ENCODE measurements around the gene RABEP2. TPM values are rescaled to one million over a fixed set of nuclear protein-coding genes. Genes with fewer than 3 reads are reported as not detected.

The RABEP2 gene
- total RNA-seq, 1 experiment from 2014 or later: 13.4 TPM

GRCh38 chr16:28875134-28876018 is 49.7 kb downstream of the RABEP2 start:
- Histone ChIP-seq H3K9ac (ENCODE audit: low read length) (no peak overlapping the region), H3K27me3 (ENCODE audit: insufficient read depth, low read length) (no peaks in the 10 kb centered on the region), H3K36me3 (ENCODE audit: control insufficient read depth in 1 of 2, insufficient read depth in 2 of 2, low read length in 2 of 2) (peaks cover 9 to 10% of the 10 kb centered on the region in 2 experiments; a peak in 3 of 4 replicates), H3K4me3 (replicated peaks in 1 of 2; ENCODE audit: low read depth in 1 of 2, low read length in 2 of 2) (no peak overlapping the region), H3K4me1 (ENCODE audit: control insufficient read depth in 1 of 2, insufficient read depth in 2 of 2, low read length in 2 of 2) (peaks cover 5 to 17% of the 10 kb centered on the region in 2 experiments; a peak in 2 of 4 replicates), H3K27ac (ENCODE audit: low read depth, low read length) (no peak overlapping the region), H4K20me1 (ENCODE audit: insufficient read depth) (no peaks in the 10 kb centered on the region), H2AFZ (ENCODE audit: low read depth, low read length, poor library complexity, severe bottlenecking) (no peak overlapping the region), H3K4me2 (ENCODE audit: low read length) (no peak overlapping the region), H3K9me3 (ENCODE audit: control insufficient read depth in 1 of 2, insufficient read depth in 1 of 2, low read depth in 1 of 2, low read length in 2 of 2) (no peaks in the 10 kb centered on the region), H3K9me2 (ENCODE audit: insufficient read depth) (no peaks in the 10 kb centered on the region), H3K79me2 (ENCODE audit: insufficient read depth, low read length) (no peaks in the 10 kb centered on the region)
- CTCF ChIA-PET: interaction anchor here (0.7 to 0.9 kb wide), 2 partner anchors 11 to 70 kb away, joined by 4 to 5 read pairs; partner anchors contain the start of gene SH2B1
- RAD21 ChIA-PET (ENCODE audit: low non-redundant PET in 1 of 2, low total read pairs in 2 of 2, uncharacterized antibody in 2 of 2, unreplicated experiment in 2 of 2): interaction anchor here in 1 of 2 experiments (0.6 kb wide), 1 partner anchor 52 kb away, joined by 3 read pairs; the partner anchor contains the start of gene ATXN2L
- intact Hi-C loops (cut with micrococcal nuclease): loop anchor here (5.0 kb wide), 1 partner anchor 37 kb away; no protein-coding TSS in a partner anchor
- no peak for ATAC-seq
- no TSS peak for BruUV-seq (replicated peaks)
- no peak for DNase-seq (ENCODE audit: low read depth, low spot score)
- TF ChIP-seq SRF (IDR thresholded peaks at IDR 0.05; ENCODE audit: low read depth): no peak
- 0 out of 6 replicates have a peak, but pooled peaks of 1 of the 3 experiments have one; percentile 1 for TF ChIP-seq CTCF (IDR thresholded peaks at IDR 0.05 in 2 of 3, conservative IDR thresholded peaks at IDR 0.05 in 1 of 3; ENCODE audit: borderline replicate concordance in 1 of 3, insufficient read depth in 1 of 3, low read depth in 2 of 3, low read length in 2 of 3)
- POLR2A ChIA-PET: no interaction called here

GRCh38 chr16:28874406-28874805 is 50.6 kb downstream of the RABEP2 start:
- no TSS peak for BruUV-seq (replicated peaks)
- POLR2A ChIA-PET: no interaction called here
- Histone ChIP-seq H3K4me3 (replicated peaks in 1 of 2; ENCODE audit: low read depth in 1 of 2, low read length in 2 of 2) (no peak overlapping the region), H3K9me3 (ENCODE audit: control insufficient read depth in 1 of 2, insufficient read depth in 1 of 2, low read depth in 1 of 2, low read length in 2 of 2) (no peaks in the 10 kb centered on the region), H3K79me2 (ENCODE audit: insufficient read depth, low read length) (no peaks in the 10 kb centered on the region; the same call in 1 of the 2 replicates), H3K27ac (ENCODE audit: low read depth, low read length) (no peak overlapping the region), H3K27me3 (ENCODE audit: insufficient read depth, low read length) (no peaks in the 10 kb centered on the region), H3K4me2 (ENCODE audit: low read length) (no peak overlapping the region), H3K4me1 (ENCODE audit: control insufficient read depth in 1 of 2, insufficient read depth in 2 of 2, low read length in 2 of 2) (peaks cover 5 to 10% of the 10 kb centered on the region in 2 experiments; a peak in 2 of 4 replicates), H3K36me3 (ENCODE audit: control insufficient read depth in 1 of 2, insufficient read depth in 2 of 2, low read length in 2 of 2) (peaks cover 15 to 18% of the 10 kb centered on the region in 2 experiments), H3K9ac (ENCODE audit: low read length) (no peak overlapping the region), H4K20me1 (ENCODE audit: insufficient read depth) (no peaks in the 10 kb centered on the region), H2AFZ (ENCODE audit: low read depth, low read length, poor library complexity, severe bottlenecking) (no peak overlapping the region), H3K9me2 (ENCODE audit: insufficient read depth) (no peaks in the 10 kb centered on the region)
- DNase-seq (ENCODE audit: low read depth, low spot score): no peak
- CTCF ChIA-PET: interaction anchor here (0.9 kb wide), 1 partner anchor 10 kb away, joined by 4 read pairs; the partner anchor contains the start of gene SH2B1
- RAD21 ChIA-PET (ENCODE audit: low non-redundant PET in 1 of 2, low total read pairs in 2 of 2, uncharacterized antibody in 2 of 2, unreplicated experiment in 2 of 2): no interaction called here
- ATAC-seq: no peak
- intact Hi-C loops (cut with micrococcal nuclease): no loop called here
- TF ChIP-seq REST (IDR thresholded peaks at IDR 0.05; ENCODE audit: low read depth) (no peak), CEBPB (IDR thresholded peaks at IDR 0.05; ENCODE audit: low read depth) (no peak), ATF3 (IDR thresholded peaks at IDR 0.05) (no peak), FOSL1 (IDR thresholded peaks at IDR 0.05; ENCODE audit: low read depth) (no peak), RAD21 (IDR thresholded peaks at IDR 0.05; ENCODE audit: low read depth) (no peak), TCF7L2 (IDR thresholded peaks at IDR 0.05; ENCODE audit: borderline replicate concordance, extremely low read depth, insufficient read depth, insufficient read length) (no peak)

Data from HCT116 (cell line).